Endothelial cell of umbilical vein (primary cell): ENCODE data around the gene OSBPL6. TPM values are rescaled to one million over a fixed set of nuclear protein-coding genes. Genes with fewer than 3 reads are reported as not detected.

Experiments used
- BruUV-seq: library from RNA; stranded (reverse); fragments of 400-500 nt; replicated peaks from 2 replicates; lab custom pipeline; 2021; lab: Mats Ljungman, UMichigan
- CTCF ChIA-PET: fragments of 300-600, 350-600 bp; sonication (Branson Sonifier 250); formaldehyde crosslinking; loops from one replicate; lab custom pipeline; 2021; ENCODE audit warnings: antibody characterized with exemption, inconsistent platforms; lab: Charles Lee
- POLR2A ChIA-PET: fragments of 300-600, 350-600 bp; sonication (Branson Sonifier 250); formaldehyde crosslinking; loops from one replicate; lab custom pipeline; 2021; ENCODE audit warnings: antibody characterized with exemption, inconsistent platforms; lab: Charles Lee
- DNase-seq: peaks from one replicate; pipeline ENCODE4 v3.0.0-alpha.2; 2011; ENCODE audit warnings: low read depth, low spot score
- FAIRE-seq: peaks from 2 replicates; lab custom pipeline; 2011; peaks lifted over from hg19 to GRCh38; lab: Jason Lieb, UNC
- H2AFZ ChIP-seq: 2 replicates; pipeline ENCODE4 v1.6.0; 2012; ENCODE audit warnings: low read depth, low read length, control low read depth, inconsistent platforms
- H3K27ac ChIP-seq: 2 replicates; pipeline ENCODE4 v1.5.1; 2011; ENCODE audit warnings: low read depth, mild to moderate bottlenecking, control low read depth, low read length, moderate library complexity; ENCODE audit not compliant: insufficient read depth
- H3K27me3 ChIP-seq, 2 experiments: 2 replicates each; pipeline versions ENCODE4 v1.6.0 to v1.6.1; 2011; ENCODE audit warnings: low read length in 2 of 2, mixed read lengths in 1 of 2; ENCODE audit not compliant: control insufficient read depth in 2 of 2, insufficient read depth in 2 of 2
- H3K36me3 ChIP-seq, 2 experiments: 2 replicates in 1 of 2; 3 replicates in 1 of 2; pipeline ENCODE4 v1.5.1; 2011; ENCODE audit warnings: low read length in 2 of 2, mild to moderate bottlenecking in 1 of 2, moderate library complexity in 1 of 2; ENCODE audit not compliant: control insufficient read depth in 2 of 2, insufficient read depth in 2 of 2; ENCODE audit errors: extremely low read depth in 1 of 2
- H3K4me1 ChIP-seq: 3 replicates; pipeline ENCODE4 v1.5.1; 2011; ENCODE audit warnings: mild to moderate bottlenecking, low read length; ENCODE audit not compliant: control insufficient read depth, insufficient read depth; ENCODE audit errors: extremely low read depth
- H3K4me2 ChIP-seq: 2 replicates; pipeline ENCODE4 v1.6.1; 2011; ENCODE audit warnings: low read length, control low read depth, mixed read lengths; ENCODE audit not compliant: insufficient read depth
- H3K4me3 ChIP-seq, 3 experiments: fragments of 200-600 bp in 1 of 3; sonication (generic), shearing (Covaris generic) in 1 of 3; replicated peaks in 1 of 3; 2 replicates each; pipeline ENCODE4 v1.5.1; 2011 to 2016; ENCODE audit warnings: control low read depth in 3 of 3, low read length in 3 of 3, mild to moderate bottlenecking in 2 of 3, inconsistent platforms in 1 of 3, low read depth in 1 of 3, moderate library complexity in 1 of 3; ENCODE audit not compliant: insufficient read depth in 1 of 3
- H3K79me2 ChIP-seq: 2 replicates; pipeline ENCODE4 v1.6.0; 2012; ENCODE audit warnings: low read length, inconsistent platforms; ENCODE audit not compliant: control insufficient read depth, insufficient read depth
- H3K9ac ChIP-seq: replicated peaks from 2 replicates; pipeline ENCODE3; 2011; ENCODE audit warnings: low read length, control low read depth; ENCODE audit not compliant: insufficient read depth; ENCODE audit errors: extremely low read depth
- H3K9me1 ChIP-seq: replicated peaks from 3 replicates; pipeline ENCODE4 v1.6.0; 2011; ENCODE audit warnings: mild to moderate bottlenecking, low read length; ENCODE audit not compliant: control insufficient read depth, insufficient read depth; ENCODE audit errors: extremely low read depth
- H3K9me3 ChIP-seq: replicated peaks from 2 replicates; pipeline ENCODE4 v1.5.1; 2012; ENCODE audit warnings: low read length, inconsistent platforms; ENCODE audit not compliant: control insufficient read depth, insufficient read depth
- H4K20me1 ChIP-seq: replicated peaks from 2 replicates; pipeline ENCODE3; 2011; ENCODE audit warnings: mild to moderate bottlenecking, low read length; ENCODE audit not compliant: control insufficient read depth, insufficient read depth; ENCODE audit errors: extremely low read depth
- EZH2 ChIP-seq: IDR thresholded peaks from 2 replicates; pipeline ENCODE4 v1.6.1; 2012; ENCODE audit warnings: borderline replicate concordance, low read depth, mild to moderate bottlenecking, moderate library complexity, low read length, inconsistent platforms; ENCODE audit not compliant: severe bottlenecking
- FOS ChIP-seq: IDR thresholded peaks from 2 replicates; pipeline ENCODE4 v1.6.1; 2011; ENCODE audit warnings: mild to moderate bottlenecking, low read length, moderate library complexity, borderline replicate concordance; ENCODE audit not compliant: insufficient read depth
- GATA2 ChIP-seq: IDR thresholded peaks from 2 replicates; pipeline ENCODE4 v1.7.0; 2011; ENCODE audit warnings: low read depth, mild to moderate bottlenecking, moderate library complexity, mixed read lengths, low read length; ENCODE audit not compliant: insufficient read length, insufficient read depth
- JUN ChIP-seq: IDR thresholded peaks from 2 replicates; pipeline ENCODE4 v1.6.1; 2011; ENCODE audit warnings: borderline replicate concordance, low read depth; ENCODE audit not compliant: insufficient read length, insufficient read depth
- MAX ChIP-seq: IDR thresholded peaks from 2 replicates; pipeline ENCODE4 v1.6.1; 2011; ENCODE audit not compliant: insufficient read depth, insufficient read length
- POLR2A ChIP-seq: IDR thresholded peaks from 2 replicates; pipeline ENCODE4 v1.6.1; 2012; ENCODE audit warnings: low read depth, mild to moderate bottlenecking, control low read depth, low read length
- POLR2AphosphoS5 ChIP-seq: IDR thresholded peaks from 2 replicates; pipeline ENCODE4 v1.6.1; 2012; ENCODE audit warnings: low read depth, mild to moderate bottlenecking, control low read depth, low read length, moderate library complexity; ENCODE audit not compliant: insufficient read depth
- dilution Hi-C: fragments of 300-500 bp; cut with MboI; formaldehyde crosslinking; loops from one replicate; pipeline ENCODE4 v1.15.0; 2019; ENCODE audit warnings: low sequenced_read_pairs; ENCODE audit not compliant: extremely low pct_ligation_motif_present
- intact Hi-C: fragments of 100-400 bp; cut with micrococcal nuclease; formaldehyde crosslinking; loops from one replicate; pipeline ENCODE4 v1.10.0; 2022
- polyA plus RNA-seq, 4 experiments: library from polyadenylated mRNA; depleted of rRNA in 3 of 4; stranded (reverse) in 3 of 4; unstranded in 1 of 4; fragments of >200 nt; gene quantifications; 2 replicates each; pipeline versions ENCODE4 v1.2.1 to v1.2.3, GENCODE V29; 2011 to 2012; ENCODE audit warnings: missing spikeins in 1 of 4
- total RNA-seq: library from RNA; stranded (reverse); gene quantifications from 2 replicates; pipeline ENCODE4 v1.2.3, GENCODE V29; 2021
- TF ChIP-seq, protein P1 (sequence below), 2 donors: IDR thresholded peaks; 1 replicate in 1 of 2; 2 replicates in 1 of 2; pipeline ENCODE4 v1.5.1; 2011; ENCODE audit warnings: low read length in 2 of 2, mild to moderate bottlenecking in 2 of 2, moderate library complexity in 2 of 2, control low read depth in 1 of 2, inconsistent platforms in 1 of 2, low read depth in 1 of 2; ENCODE audit not compliant: insufficient read depth in 1 of 2; ENCODE audit errors: extremely low read depth in 1 of 2

OSBPL6 gene
- total and polyA plus RNA-seq, 2 donors (not counting 3 experiments of a cell fraction or from before 2014, with no cell fraction given), result 1.5 to 2.3 TPM

- Histone ChIP-seq H3K27me3 (no peaks in the 10 kb centered on the region), H3K36me3 (no peaks in the 10 kb centered on the region), H3K4me1 (no peaks in the 10 kb centered on the region), H3K4me2 (no peak overlapping the region), H3K9ac (no peak overlapping the region), H2AFZ (no peak overlapping the region), H3K79me2 (no peaks in the 10 kb centered on the region), H3K9me1 (no peaks in the 10 kb centered on the region), H3K9me3 (no peaks in the 10 kb centered on the region), H4K20me1 (no peaks in the 10 kb centered on the region), H3K27ac (no peak overlapping the region), H3K4me3 (no peak overlapping the region)
- TF ChIP-seq FOS (no peak), POLR2AphosphoS5 (no peak), EZH2 (no peak), MAX (no peak), JUN (no peak)
- BruUV-seq, result no TSS peak
- intact Hi-C loops, result no loop called here
- dilution Hi-C loops, result no loop called here
- DNase-seq, result no peak
- FAIRE-seq, result no peak
- ChIA-PET POLR2A (no interaction called here), CTCF (interaction anchor here (1.2 kb wide), 1 partner anchor 12 kb away, joined by 4 read pairs; no protein-coding TSS in a partner anchor)
Measured at GRCh38 chr2:178359192-178359912, 165.0 kb downstream of the OSBPL6 start.

DNA sequence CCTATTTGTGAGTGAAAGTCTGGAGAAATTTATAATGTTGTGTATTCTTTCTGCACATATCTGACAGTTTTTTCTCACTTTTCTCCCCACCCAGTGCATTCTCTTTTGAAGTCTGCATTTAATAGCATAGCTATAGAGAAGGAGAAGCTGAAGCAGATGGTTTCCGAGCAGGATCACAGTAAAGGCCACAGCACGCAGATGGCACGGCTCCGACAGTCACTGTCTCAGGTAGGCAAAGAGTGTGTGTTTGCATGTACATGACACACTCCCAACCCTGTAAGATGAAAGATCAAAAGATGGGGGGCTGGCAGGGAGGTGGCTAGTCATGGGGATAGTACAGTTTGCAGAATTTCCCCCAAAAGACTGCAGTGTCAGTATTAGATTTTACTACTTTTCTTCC lies 167.3 kb downstream of the OSBPL6 start:
- Histone ChIP-seq H3K9me3 (no peaks in the 10 kb centered on the region), H3K4me3 (no peak overlapping the region), H2AFZ (no peak overlapping the region), H3K4me1 (no peaks in the 10 kb centered on the region), H3K27ac (no peak overlapping the region), H3K79me2 (no peaks in the 10 kb centered on the region), H3K4me2 (no peak overlapping the region), H3K9ac (no peak overlapping the region), H3K9me1 (no peaks in the 10 kb centered on the region), H3K36me3 (no peaks in the 10 kb centered on the region), H4K20me1 (no peaks in the 10 kb centered on the region), H3K27me3 (no peaks in the 10 kb centered on the region)
- DNase-seq (no peak), FAIRE-seq (no peak)
- CTCF ChIA-PET, result no interaction called here
- dilution Hi-C loops, result no loop called here
- POLR2A ChIA-PET, result no interaction called here
- TF ChIP-seq POLR2AphosphoS5, result no peak
- TF ChIP-seq FOS, result no peak
- TF ChIP-seq GATA2, result no peak
- no peak for TF ChIP-seq MAX
- no peak for TF ChIP-seq POLR2A
- no peak for TF ChIP-seq JUN
- TF ChIP-seq, protein P1, sequence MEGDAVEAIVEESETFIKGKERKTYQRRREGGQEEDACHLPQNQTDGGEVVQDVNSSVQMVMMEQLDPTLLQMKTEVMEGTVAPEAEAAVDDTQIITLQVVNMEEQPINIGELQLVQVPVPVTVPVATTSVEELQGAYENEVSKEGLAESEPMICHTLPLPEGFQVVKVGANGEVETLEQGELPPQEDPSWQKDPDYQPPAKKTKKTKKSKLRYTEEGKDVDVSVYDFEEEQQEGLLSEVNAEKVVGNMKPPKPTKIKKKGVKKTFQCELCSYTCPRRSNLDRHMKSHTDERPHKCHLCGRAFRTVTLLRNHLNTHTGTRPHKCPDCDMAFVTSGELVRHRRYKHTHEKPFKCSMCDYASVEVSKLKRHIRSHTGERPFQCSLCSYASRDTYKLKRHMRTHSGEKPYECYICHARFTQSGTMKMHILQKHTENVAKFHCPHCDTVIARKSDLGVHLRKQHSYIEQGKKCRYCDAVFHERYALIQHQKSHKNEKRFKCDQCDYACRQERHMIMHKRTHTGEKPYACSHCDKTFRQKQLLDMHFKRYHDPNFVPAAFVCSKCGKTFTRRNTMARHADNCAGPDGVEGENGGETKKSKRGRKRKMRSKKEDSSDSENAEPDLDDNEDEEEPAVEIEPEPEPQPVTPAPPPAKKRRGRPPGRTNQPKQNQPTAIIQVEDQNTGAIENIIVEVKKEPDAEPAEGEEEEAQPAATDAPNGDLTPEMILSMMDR (IDR thresholded peaks at IDR 0.05; ENCODE audit: extremely low read depth in 1 of 2, insufficient read depth in 1 of 2, low read depth in 1 of 2, low read length in 2 of 2), result no peak
- TF ChIP-seq EZH2, result no peak
- no TSS peak for BruUV-seq
- intact Hi-C loops, result no loop called here
